HL-60 (cell line): ENCODE results near the gene HOXA11.

Experiments used
- DNase-seq, 2 experiments: peaks; one replicate each; pipeline ENCODE4 v3.0.0-alpha.2; 2010 to 2020; ENCODE audit warnings: low read depth in 1 of 2, low spot score in 1 of 2
- H3K27ac ChIP-seq: fragments of 250-450 bp; sonication (Bioruptor Pico); replicated peaks from 2 replicates; pipeline ENCODE4 v1.5.1; 2020; ENCODE audit warnings: mild to moderate bottlenecking, moderate library complexity
- H3K27me3 ChIP-seq: fragments of 250-450 bp; sonication (Bioruptor Pico); 2 replicates; pipeline ENCODE4 v1.5.1; 2021; ENCODE audit warnings: mild to moderate bottlenecking, moderate library complexity; ENCODE audit not compliant: insufficient read depth, poor library complexity, severe bottlenecking
- H3K4me3 ChIP-seq: replicated peaks from 2 replicates; pipeline ENCODE4 v1.5.1; 2011; ENCODE audit warnings: mild to moderate bottlenecking, control low read depth, low read length; ENCODE audit not compliant: insufficient read depth
- GABPA ChIP-seq: IDR thresholded peaks from 2 replicates; pipeline ENCODE4 v1.6.1; 2012; ENCODE audit warnings: low read depth
- POLR2AphosphoS5 ChIP-seq: IDR thresholded peaks from 2 replicates; pipeline ENCODE4 v1.6.1; 2012; ENCODE audit warnings: low read depth
- SPI1 ChIP-seq: IDR thresholded peaks from 2 replicates; pipeline ENCODE4 v1.6.1; 2012; ENCODE audit warnings: low read depth, mild to moderate bottlenecking, borderline replicate concordance
- TF ChIP-seq, protein P1 (sequence below): IDR thresholded peaks from one replicate; pipeline ENCODE4 v1.5.1; 2011; ENCODE audit warnings: low read length, control low read depth, inconsistent platforms; ENCODE audit not compliant: insufficient read depth
- TF ChIP-seq, protein P2 (sequence below): IDR thresholded peaks from 2 replicates; pipeline ENCODE4 v1.6.1; 2012; ENCODE audit warnings: low read depth; ENCODE audit not compliant: insufficient replicate concordance

HOXA11 gene

DNA sequence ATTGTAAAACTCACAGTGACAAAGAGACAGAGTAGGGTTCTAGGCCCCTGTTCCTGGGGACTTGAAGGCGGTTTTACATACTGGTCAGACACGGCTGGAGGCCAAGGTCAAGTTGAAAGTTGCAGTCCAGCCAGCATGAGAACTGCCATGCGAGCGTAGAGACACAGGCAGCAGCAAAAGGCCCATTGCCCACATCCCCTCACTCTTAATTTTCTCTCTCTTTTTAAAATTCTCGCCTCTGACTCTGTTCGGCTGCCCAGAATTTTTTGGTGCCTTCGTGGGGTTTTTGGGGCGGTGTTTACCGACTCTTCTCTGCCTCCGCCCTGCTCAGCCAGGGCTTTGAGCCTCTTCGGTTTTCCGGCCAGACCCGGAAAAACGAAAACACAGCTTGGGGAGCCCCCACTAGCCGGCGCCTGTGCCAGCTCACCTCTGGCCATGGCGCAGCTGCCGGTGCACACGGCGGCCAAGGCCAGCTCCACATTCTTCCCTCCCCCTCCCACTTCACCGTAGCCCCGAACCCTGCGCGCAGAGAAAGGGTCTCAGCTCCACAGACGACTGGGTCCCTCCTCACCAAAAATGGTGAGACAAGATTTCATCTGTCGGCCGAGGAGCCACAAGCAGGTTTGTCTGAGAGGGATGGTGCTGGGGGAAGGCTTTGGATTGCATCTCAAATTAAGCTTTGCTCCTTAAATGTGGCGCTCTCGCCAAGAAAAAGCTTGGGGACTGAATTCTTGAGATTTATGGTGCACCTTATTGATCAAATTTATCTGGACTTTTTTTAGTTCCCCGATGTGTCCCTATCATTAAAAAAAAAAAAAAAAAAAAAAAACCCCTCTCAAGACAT lies 17.2 kb upstream of the HOXA11 start:
- no peak for DNase-seq
- Histone ChIP-seq H3K27me3 (peaks cover 79% of the 10 kb centered on the region), H3K4me3 (no peak overlapping the region), H3K27ac (no peak overlapping the region)
- TF ChIP-seq SPI1 (no peak), POLR2AphosphoS5 (no peak), GABPA (no peak)
- TF ChIP-seq, protein P1, sequence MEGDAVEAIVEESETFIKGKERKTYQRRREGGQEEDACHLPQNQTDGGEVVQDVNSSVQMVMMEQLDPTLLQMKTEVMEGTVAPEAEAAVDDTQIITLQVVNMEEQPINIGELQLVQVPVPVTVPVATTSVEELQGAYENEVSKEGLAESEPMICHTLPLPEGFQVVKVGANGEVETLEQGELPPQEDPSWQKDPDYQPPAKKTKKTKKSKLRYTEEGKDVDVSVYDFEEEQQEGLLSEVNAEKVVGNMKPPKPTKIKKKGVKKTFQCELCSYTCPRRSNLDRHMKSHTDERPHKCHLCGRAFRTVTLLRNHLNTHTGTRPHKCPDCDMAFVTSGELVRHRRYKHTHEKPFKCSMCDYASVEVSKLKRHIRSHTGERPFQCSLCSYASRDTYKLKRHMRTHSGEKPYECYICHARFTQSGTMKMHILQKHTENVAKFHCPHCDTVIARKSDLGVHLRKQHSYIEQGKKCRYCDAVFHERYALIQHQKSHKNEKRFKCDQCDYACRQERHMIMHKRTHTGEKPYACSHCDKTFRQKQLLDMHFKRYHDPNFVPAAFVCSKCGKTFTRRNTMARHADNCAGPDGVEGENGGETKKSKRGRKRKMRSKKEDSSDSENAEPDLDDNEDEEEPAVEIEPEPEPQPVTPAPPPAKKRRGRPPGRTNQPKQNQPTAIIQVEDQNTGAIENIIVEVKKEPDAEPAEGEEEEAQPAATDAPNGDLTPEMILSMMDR = no peak
- TF ChIP-seq, protein P2, sequence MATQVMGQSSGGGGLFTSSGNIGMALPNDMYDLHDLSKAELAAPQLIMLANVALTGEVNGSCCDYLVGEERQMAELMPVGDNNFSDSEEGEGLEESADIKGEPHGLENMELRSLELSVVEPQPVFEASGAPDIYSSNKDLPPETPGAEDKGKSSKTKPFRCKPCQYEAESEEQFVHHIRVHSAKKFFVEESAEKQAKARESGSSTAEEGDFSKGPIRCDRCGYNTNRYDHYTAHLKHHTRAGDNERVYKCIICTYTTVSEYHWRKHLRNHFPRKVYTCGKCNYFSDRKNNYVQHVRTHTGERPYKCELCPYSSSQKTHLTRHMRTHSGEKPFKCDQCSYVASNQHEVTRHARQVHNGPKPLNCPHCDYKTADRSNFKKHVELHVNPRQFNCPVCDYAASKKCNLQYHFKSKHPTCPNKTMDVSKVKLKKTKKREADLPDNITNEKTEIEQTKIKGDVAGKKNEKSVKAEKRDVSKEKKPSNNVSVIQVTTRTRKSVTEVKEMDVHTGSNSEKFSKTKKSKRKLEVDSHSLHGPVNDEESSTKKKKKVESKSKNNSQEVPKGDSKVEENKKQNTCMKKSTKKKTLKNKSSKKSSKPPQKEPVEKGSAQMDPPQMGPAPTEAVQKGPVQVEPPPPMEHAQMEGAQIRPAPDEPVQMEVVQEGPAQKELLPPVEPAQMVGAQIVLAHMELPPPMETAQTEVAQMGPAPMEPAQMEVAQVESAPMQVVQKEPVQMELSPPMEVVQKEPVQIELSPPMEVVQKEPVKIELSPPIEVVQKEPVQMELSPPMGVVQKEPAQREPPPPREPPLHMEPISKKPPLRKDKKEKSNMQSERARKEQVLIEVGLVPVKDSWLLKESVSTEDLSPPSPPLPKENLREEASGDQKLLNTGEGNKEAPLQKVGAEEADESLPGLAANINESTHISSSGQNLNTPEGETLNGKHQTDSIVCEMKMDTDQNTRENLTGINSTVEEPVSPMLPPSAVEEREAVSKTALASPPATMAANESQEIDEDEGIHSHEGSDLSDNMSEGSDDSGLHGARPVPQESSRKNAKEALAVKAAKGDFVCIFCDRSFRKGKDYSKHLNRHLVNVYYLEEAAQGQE = no peak

DNA sequence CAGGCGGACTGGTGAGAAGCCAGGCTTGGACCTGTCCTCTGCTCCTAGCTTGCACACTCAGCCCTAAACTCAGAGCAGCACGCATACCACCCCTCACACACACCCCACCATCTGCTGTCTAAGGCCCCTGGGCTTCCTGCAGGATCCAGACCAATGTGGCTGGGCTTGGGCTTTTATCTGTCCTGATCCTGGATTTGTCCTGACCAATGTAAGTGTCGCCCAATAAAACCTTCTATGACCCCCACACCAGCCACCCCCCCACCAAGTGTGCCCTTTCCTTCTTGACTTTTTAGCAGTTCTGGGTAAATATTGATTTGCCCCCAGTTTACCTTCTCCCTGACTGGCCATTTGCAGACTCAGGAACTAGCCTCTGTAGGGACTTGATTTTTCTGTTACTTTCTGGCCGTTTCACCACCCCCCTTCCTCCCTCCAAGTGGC lies 16.6 kb upstream of the HOXA11 start:
- H3K27me3 ChIP-seq = peaks cover 79% of the 10 kb centered on the region
- 0 out of 2 replicates have a peak overlapping the region, but pooled peaks have one; percentile 5 for H3K4me3 ChIP-seq
- H3K27ac ChIP-seq = no peak overlapping the region
- DNase-seq = no peak
- TF ChIP-seq SPI1 = no peak
- TF ChIP-seq, protein P1 = no peak
- no peak for TF ChIP-seq GABPA
- no peak for TF ChIP-seq POLR2AphosphoS5
- TF ChIP-seq, protein P2 = no peak

DNA sequence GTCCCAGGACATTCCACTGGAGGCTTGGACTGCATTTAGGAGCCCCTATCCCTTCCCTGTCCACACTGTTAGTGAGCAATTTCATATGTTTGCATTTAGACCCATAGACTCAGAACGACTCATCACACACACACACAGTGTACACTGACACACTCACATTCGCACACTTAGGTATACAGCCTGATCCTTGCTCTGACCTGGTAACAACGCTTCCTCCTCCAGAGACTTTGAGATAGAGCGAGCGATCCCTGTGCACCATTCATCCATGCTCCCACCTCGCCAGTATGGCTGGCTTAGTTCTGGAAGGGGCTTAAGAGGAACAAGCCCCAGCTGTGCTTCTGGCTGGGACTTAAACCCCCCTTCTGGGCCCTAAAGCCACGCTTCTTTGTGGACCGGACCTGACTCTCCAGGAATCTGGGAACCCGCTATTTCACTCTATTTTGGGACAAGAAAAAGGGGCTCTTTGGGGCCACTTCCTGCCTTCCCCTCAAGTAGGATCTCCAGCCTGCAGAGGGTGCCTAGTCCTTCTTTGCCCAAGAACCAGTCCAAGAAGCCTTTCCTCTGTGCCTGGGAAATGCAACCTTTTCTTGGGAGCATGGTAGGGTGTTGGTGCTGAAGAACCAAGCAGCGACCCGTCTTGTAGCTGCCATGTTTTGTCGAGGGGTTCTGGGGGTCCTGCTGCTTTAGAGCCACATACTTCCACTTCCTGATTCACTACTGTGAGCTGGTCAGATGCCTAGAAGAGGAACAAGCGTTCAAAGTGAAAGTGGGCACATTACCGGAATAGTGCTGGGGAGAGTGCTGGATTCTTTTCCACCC lies 15.9 kb upstream of the HOXA11 start:
- peak in 1 of 2 experiments; percentile 46 for DNase-seq
- TF ChIP-seq, protein P2 = no peak
- TF ChIP-seq SPI1 = peak; percentile 80
- H3K27ac ChIP-seq = no peak overlapping the region
- H3K27me3 ChIP-seq = peaks cover 76% of the 10 kb centered on the region
- peak overlapping the region; percentile 50 for H3K4me3 ChIP-seq
